Ovary (tissue), 9 donors: ENCODE results near the gene DTD1. TPM values are rescaled to one million over a fixed set of nuclear protein-coding genes. Genes with fewer than 3 reads are reported as not detected.

Experiments
- DNase-seq, 5 donors: peaks; one replicate each; pipeline ENCODE4 v3.0.0-alpha.2; 2019 to 2020
- H3K27ac ChIP-seq, 2 donors: fragments of 200-600 bp; one replicate each; pipeline versions ENCODE4 v1.5.1 to v1.8.0; 2019 to 2022
- H3K27me3 ChIP-seq: fragments of 200-600 bp; one replicate; pipeline ENCODE4 v1.8.0; 2022
- H3K36me3 ChIP-seq: fragments of 200-600 bp; sonication (generic); one replicate; pipeline ENCODE4 v1.5.1; 2019
- H3K4me1 ChIP-seq: one replicate; pipeline ENCODE4 v1.8.1; 2013; ENCODE audit warnings: mild to moderate bottlenecking, moderate library complexity; ENCODE audit not compliant: insufficient read depth
- H3K4me3 ChIP-seq: fragments of 200-600 bp; sonication (generic); one replicate; pipeline ENCODE4 v1.5.1; 2017
- H3K9me3 ChIP-seq, 2 donors: fragments of 200-600 bp in 1 of 2; sonication (generic) in 1 of 2; one replicate each; pipeline versions ENCODE4 v1.5.1 to v1.8.1; 2013 to 2019; ENCODE audit warnings: mild to moderate bottlenecking in 1 of 2, moderate library complexity in 1 of 2
- CTCF ChIP-seq, 3 donors: fragments of 450-650 bp in 2 of 3; fragments of 200-600 bp in 1 of 3; IDR thresholded peaks; one replicate each; pipeline versions ENCODE4 v1.5.1 to v1.8.0; 2016 to 2022; ENCODE audit warnings: antibody characterized with exemption in 3 of 3, mild to moderate bottlenecking in 1 of 3
- EP300 ChIP-seq: sonication (generic); formaldehyde crosslinking; IDR thresholded peaks from one replicate; pipeline ENCODE4 v1.6.1; 2017; ENCODE audit warnings: antibody characterized with exemption
- POLR2A ChIP-seq: fragments of 450-650 bp; IDR thresholded peaks from one replicate; pipeline ENCODE4 v1.6.1; 2017; ENCODE audit warnings: antibody characterized with exemption, mild to moderate bottlenecking, moderate library complexity
- WGBS, 3 donors: extraction: QIAGEN DNeasy Blood & Tissue Kit in 1 of 3; methylation state at CpG; one replicate each; pipeline versions ENCODE4 v1.1.5 to v1.1.7; 2013 to 2017; 5-methylcytosine and 5-hydroxymethylcytosine counted together
- intact Hi-C, 4 donors: fragments of 100-400 bp; cut with DNase I; formaldehyde crosslinking; loops; one replicate each; pipeline versions ENCODE4 v1.11.0 to v1.15.1; 2022 to 2023
- polyA plus RNA-seq, 2 donors: library from polyadenylated mRNA; stranded (reverse); fragments of 200-250 nt in 1 of 2; fragments of 350-450 nt in 1 of 2; fragmentation: Illumina TruSeq in 1 of 2; extraction: RNeasy Lipid Tissue Mini Kit (QIAGEN cat#74804) in 1 of 2; gene quantifications; one replicate each; pipeline ENCODE4 v1.2.3, GENCODE V29; 2013 to 2014
- total RNA-seq, 7 donors: library from RNA; depleted of rRNA in 2 of 7; stranded (reverse); fragments of >200 nt in 2 of 7; fragmentation: NEBNext Ultra II Directional in 3 of 7; extraction: Animal tissue kit (Norgen Biotek cat#: 25700) in 3 of 7; gene quantifications; one replicate each; pipeline versions ENCODE4 v1.1.0 to v1.2.4, GENCODE V29; 2016 to 2023
- donor health status: DM: no; HTN: no; CAD: no; lungs with moderate emphysema.
- donor health status: DM: no; HTN: no; CAD: no.
- donor health status: Bipolar disorder and iron deficiency.
- donor health status: DM: yes; HTN: yes; CAD: no.
- donor health status: DM: no; HTN: no; CAD: no.
- donor health status: DM: yes; HTN: yes; CAD: no.

The DTD1 gene
- total and polyA plus RNA-seq, 9 donors, result 12.4 to 36.5 (median 22.7) TPM

- no peaks in the 10 kb centered on the region for H3K27me3 ChIP-seq
- H3K27ac ChIP-seq, result no peak overlapping the region
- H3K4me3 ChIP-seq, result no peak overlapping the region
- intact Hi-C loops, result no loop called here
- DNase-seq, result no peak
- peaks cover 5% of the 10 kb centered on the region for H3K4me1 ChIP-seq
- H3K36me3 ChIP-seq, result no peaks in the 10 kb centered on the region
- no peak for TF ChIP-seq POLR2A
- no peak for TF ChIP-seq CTCF (IDR thresholded peaks at IDR 0.05)
- no peak for TF ChIP-seq EP300
- H3K9me3 ChIP-seq, result no peaks in the 10 kb centered on the region
- WGBS, 3 donors, result 15 to 28% (median 27%) methylated on average over 1 of the region's 1 CpG
Observed at GRCh38 chr20:18653736-18654447, 66.0 kb downstream of the DTD1 start.

- Histone ChIP-seq H3K36me3 (no peaks in the 10 kb centered on the region), H3K9me3 (no peaks in the 10 kb centered on the region), H3K4me1 (peaks cover 5% of the 10 kb centered on the region), H3K27me3 (no peaks in the 10 kb centered on the region), H3K4me3 (no peak overlapping the region), H3K27ac (no peak overlapping the region)
- DNase-seq, result no peak
- intact Hi-C loops, result no loop called here
- no peak for TF ChIP-seq EP300
- TF ChIP-seq POLR2A, result no peak
- no peak for TF ChIP-seq CTCF (IDR thresholded peaks at IDR 0.05)
- 89 to 96% (median 96%) methylated on average over 1 of the region's 1 CpG for WGBS, 3 donors
Observed at GRCh38 chr20:18654448-18654773, 66.6 kb downstream of the DTD1 start.

GRCh38 chr20:18657575-18657974 lies 69.7 kb downstream of the DTD1 start:
- Histone ChIP-seq H3K9me3 (no peaks in the 10 kb centered on the region), H3K27me3 (no peaks in the 10 kb centered on the region), H3K27ac (no peak overlapping the region), H3K4me3 (no peak overlapping the region), H3K4me1 (peaks cover 4% of the 10 kb centered on the region), H3K36me3 (no peaks in the 10 kb centered on the region)
- intact Hi-C loops, result no loop called here
- 75 to 90% (median 89%) methylated on average over 4 of the region's 4 CpGs for WGBS, 3 donors
- no peak for DNase-seq
- TF ChIP-seq CTCF (IDR thresholded peaks at IDR 0.05) (no peak), POLR2A (no peak), EP300 (no peak)

- 89% methylated on average over 6 of the region's 6 CpGs for WGBS, 3 donors
- intact Hi-C loops, result no loop called here
- no peak overlapping the region for H3K27ac ChIP-seq
- no peaks in the 10 kb centered on the region for H3K27me3 ChIP-seq
- H3K9me3 ChIP-seq, result no peaks in the 10 kb centered on the region
- no peak for TF ChIP-seq CTCF (IDR thresholded peaks at IDR 0.05)
- TF ChIP-seq POLR2A, result no peak
- TF ChIP-seq EP300, result no peak
- no peak overlapping the region for H3K4me3 ChIP-seq
- no peaks in the 10 kb centered on the region for H3K36me3 ChIP-seq
- no peaks in the 10 kb centered on the region for H3K4me1 ChIP-seq
- DNase-seq, result no peak
Observed at GRCh38 chr20:18662279-18663040, 74.6 kb downstream of the DTD1 start.
